CD4-positive, alpha-beta T cell treated with Interleukin-6 at 100 ng/mL for 8 hours (primary cell): ENCODE data around the gene TIE1.
"Not testable (repeated sequence)": the region's sequence is repeated elsewhere in the genome, so short reads cannot be mapped to it uniquely, and the experiment has no call there.

ENCODE experiments used
- DNase-seq: peaks from one replicate; pipeline ENCODE4 v3.0.0-alpha.2; 2020; ENCODE audit warnings: mixed read lengths, low spot score

TIE1 gene

GRCh38 chr1:43363283-43363934, 62.6 kb downstream of the TIE1 start:
- no peak for DNase-seq

- DNase-seq, result no peak
These were observed 63.2 kb downstream of the TIE1 start for GRCh38 chr1:43363935-43364525.

- no peak for DNase-seq
These were observed 64.9 kb downstream of the TIE1 start for GRCh38 chr1:43365678-43366077.

GRCh38 chr1:43366179-43366578, 65.4 kb downstream of the TIE1 start:
- DNase-seq, result no peak

GRCh38 chr1:43366601-43367025, 65.8 kb downstream of the TIE1 start:
- no peak for DNase-seq

GRCh38 chr1:43367026-43367903, 66.5 kb downstream of the TIE1 start:
- peak; percentile 6 for DNase-seq

- peak; percentile 85 for DNase-seq
These were observed 67.3 kb downstream of the TIE1 start, which contains the start of gene ELOVL1 for GRCh38 chr1:43367904-43368645. Gene ELOVL1 (minus strand): TSS chr1:43368011. CDS start chr1:43365609, 2,402 bp downstream.

- DNase-seq, result no peak
These were observed 67.9 kb downstream of the TIE1 start for GRCh38 chr1:43368646-43369020.

GRCh38 chr1:43369779-43370178, 69.0 kb downstream of the TIE1 start:
- DNase-seq, result not testable (repeated sequence)

- no peak for DNase-seq
These were observed 69.8 kb downstream of the TIE1 start for GRCh38 chr1:43370564-43370963.

- DNase-seq, result no peak
These were observed 71.4 kb downstream of the TIE1 start for GRCh38 chr1:43372172-43372571.
